ENCODE results near the gene SLC35A2.

SLC35A2 gene

GRCh38 chrX:48910926-48911411 lies 477 bp downstream of the SLC35A2 start:
- peaks cover 45% of the 10 kb centered on the region for H3K36me3 ChIP-seq (ENCODE audit: insufficient read depth, low read length)
- peak overlapping the region; percentile 79; the same call in 1 of the 2 replicates for H3K27ac ChIP-seq (ENCODE audit: low read depth, low read length)
- no peaks in the 10 kb centered on the region for H3K27me3 ChIP-seq (ENCODE audit: insufficient read depth, low read length)
- no peaks in the 10 kb centered on the region for H3K9me3 ChIP-seq (ENCODE audit: insufficient read depth, low read depth, low read length)
- no peaks in the 10 kb centered on the region for H3K4me1 ChIP-seq (ENCODE audit: insufficient read depth, low read length)
- peak overlapping the region; percentile 79 for H3K9ac ChIP-seq (ENCODE audit: low read depth, low read length)
- WGBS: 4% methylated on average over 12 of the region's 12 CpGs
- H3K4me3 ChIP-seq (ENCODE audit: low read length): peak overlapping the region; percentile 83

- Histone ChIP-seq H3K27ac (ENCODE audit: low read depth, low read length) (no peak overlapping the region), H3K9ac (ENCODE audit: low read depth, low read length) (no peak overlapping the region), H3K4me1 (ENCODE audit: insufficient read depth, low read length) (no peaks in the 10 kb centered on the region), H3K36me3 (ENCODE audit: insufficient read depth, low read length) (peaks cover 39% of the 10 kb centered on the region), H3K9me3 (ENCODE audit: insufficient read depth, low read depth, low read length) (no peaks in the 10 kb centered on the region), H3K27me3 (ENCODE audit: insufficient read depth, low read length) (no peaks in the 10 kb centered on the region), H3K4me3 (ENCODE audit: low read length) (no peak overlapping the region)
- WGBS: 94% methylated on average over 17 of the region's 17 CpGs
Observed at GRCh38 chrX:48909703-48910294, 1.6 kb downstream of the SLC35A2 start.

GRCh38 chrX:48908600-48908999 lies 2.8 kb downstream of the SLC35A2 start:
- WGBS: no CpG with 5 or more reads among the region's 1 CpG
- Histone ChIP-seq H3K36me3 (ENCODE audit: insufficient read depth, low read length) (peaks cover 34% of the 10 kb centered on the region), H3K9me3 (ENCODE audit: insufficient read depth, low read depth, low read length) (no peaks in the 10 kb centered on the region)

GRCh38 chrX:48905090-48905790 lies 6.2 kb downstream of the SLC35A2 start:
- H3K4me3 ChIP-seq (ENCODE audit: low read length): no peak overlapping the region
- no peak overlapping the region for H3K27ac ChIP-seq (ENCODE audit: low read depth, low read length)
- H3K4me1 ChIP-seq (ENCODE audit: insufficient read depth, low read length): no peaks in the 10 kb centered on the region
- no peaks in the 10 kb centered on the region for H3K9me3 ChIP-seq (ENCODE audit: insufficient read depth, low read depth, low read length)
- WGBS: 94% methylated on average over 20 of the region's 20 CpGs
- H3K9ac ChIP-seq (ENCODE audit: low read depth, low read length): no peak overlapping the region
- no peaks in the 10 kb centered on the region for H3K27me3 ChIP-seq (ENCODE audit: insufficient read depth, low read length)
- peaks cover 47% of the 10 kb centered on the region for H3K36me3 ChIP-seq (ENCODE audit: insufficient read depth, low read length)

More at GRCh38 chrX:48908600-48908999, 2.8 kb downstream of the SLC35A2 start:
- no peaks in the 10 kb centered on the region for H3K4me1 ChIP-seq (ENCODE audit: insufficient read depth, low read length)
- no peak overlapping the region for H3K9ac ChIP-seq (ENCODE audit: low read depth, low read length)
- no peak overlapping the region for H3K4me3 ChIP-seq (ENCODE audit: low read length)
- no peak overlapping the region for H3K27ac ChIP-seq (ENCODE audit: low read depth, low read length)
- no peaks in the 10 kb centered on the region for H3K27me3 ChIP-seq (ENCODE audit: insufficient read depth, low read length)

- peaks cover 48% of the 10 kb centered on the region for H3K36me3 ChIP-seq (ENCODE audit: insufficient read depth, low read length)
Observed at GRCh38 chrX:48904626-48905025, 6.8 kb downstream of the SLC35A2 start.

GRCh38 chrX:48904180-48904579 lies 7.3 kb downstream of the SLC35A2 start:
- Histone ChIP-seq H3K4me1 (ENCODE audit: insufficient read depth, low read length) (no peaks in the 10 kb centered on the region), H3K27me3 (ENCODE audit: insufficient read depth, low read length) (no peaks in the 10 kb centered on the region), H3K4me3 (ENCODE audit: low read length) (no peak overlapping the region), H3K9ac (ENCODE audit: low read depth, low read length) (no peak overlapping the region), H3K9me3 (ENCODE audit: insufficient read depth, low read depth, low read length) (no peaks in the 10 kb centered on the region), H3K36me3 (ENCODE audit: insufficient read depth, low read length) (peaks cover 46% of the 10 kb centered on the region), H3K27ac (ENCODE audit: low read depth, low read length) (no peak overlapping the region)
- WGBS: 79% methylated on average over 5 of the region's 8 CpGs

More at GRCh38 chrX:48904626-48905025, 6.8 kb downstream of the SLC35A2 start:
- no peak overlapping the region for H3K27ac ChIP-seq (ENCODE audit: low read depth, low read length)
- no peaks in the 10 kb centered on the region for H3K27me3 ChIP-seq (ENCODE audit: insufficient read depth, low read length)
- 91% methylated on average over 14 of the region's 14 CpGs for WGBS
- H3K9me3 ChIP-seq (ENCODE audit: insufficient read depth, low read depth, low read length): no peaks in the 10 kb centered on the region
- no peak overlapping the region for H3K9ac ChIP-seq (ENCODE audit: low read depth, low read length)
- no peaks in the 10 kb centered on the region for H3K4me1 ChIP-seq (ENCODE audit: insufficient read depth, low read length)
- H3K4me3 ChIP-seq (ENCODE audit: low read length): no peak overlapping the region

GRCh38 chrX:48903290-48903689 lies 8.2 kb downstream of the SLC35A2 start:
- Histone ChIP-seq H3K9me3 (ENCODE audit: insufficient read depth, low read depth, low read length) (no peaks in the 10 kb centered on the region), H3K4me3 (ENCODE audit: low read length) (no peak overlapping the region), H3K27ac (ENCODE audit: low read depth, low read length) (no peak overlapping the region), H3K36me3 (ENCODE audit: insufficient read depth, low read length) (peaks cover 42% of the 10 kb centered on the region), H3K9ac (ENCODE audit: low read depth, low read length) (no peak overlapping the region), H3K4me1 (ENCODE audit: insufficient read depth, low read length) (no peaks in the 10 kb centered on the region), H3K27me3 (ENCODE audit: insufficient read depth, low read length) (no peaks in the 10 kb centered on the region)
- WGBS: 92% methylated on average over 3 of the region's 6 CpGs

- Histone ChIP-seq H3K27me3 (ENCODE audit: insufficient read depth, low read length) (no peaks in the 10 kb centered on the region), H3K27ac (ENCODE audit: low read depth, low read length) (no peak overlapping the region), H3K36me3 (ENCODE audit: insufficient read depth, low read length) (peaks cover 41% of the 10 kb centered on the region), H3K9ac (ENCODE audit: low read depth, low read length) (no peak overlapping the region), H3K4me1 (ENCODE audit: insufficient read depth, low read length) (no peaks in the 10 kb centered on the region), H3K9me3 (ENCODE audit: insufficient read depth, low read depth, low read length) (no peaks in the 10 kb centered on the region), H3K4me3 (ENCODE audit: low read length) (no peak overlapping the region)
- WGBS: 97% methylated on average over 14 of the region's 14 CpGs
Observed at GRCh38 chrX:48902776-48903175, 8.7 kb downstream of the SLC35A2 start.

GRCh38 chrX:48902135-48902534 lies 9.3 kb downstream of the SLC35A2 start:
- Histone ChIP-seq H3K36me3 (ENCODE audit: insufficient read depth, low read length) (peaks cover 41% of the 10 kb centered on the region), H3K4me3 (ENCODE audit: low read length) (no peak overlapping the region), H3K27ac (ENCODE audit: low read depth, low read length) (no peak overlapping the region), H3K9me3 (ENCODE audit: insufficient read depth, low read depth, low read length) (no peaks in the 10 kb centered on the region), H3K4me1 (ENCODE audit: insufficient read depth, low read length) (no peaks in the 10 kb centered on the region), H3K27me3 (ENCODE audit: insufficient read depth, low read length) (no peaks in the 10 kb centered on the region), H3K9ac (ENCODE audit: low read depth, low read length) (no peak overlapping the region)
- 96% methylated on average over 20 of the region's 20 CpGs for WGBS

- Histone ChIP-seq H3K36me3 (ENCODE audit: insufficient read depth, low read length) (peaks cover 40% of the 10 kb centered on the region), H3K4me3 (ENCODE audit: low read length) (no peak overlapping the region), H3K27ac (ENCODE audit: low read depth, low read length) (no peak overlapping the region), H3K27me3 (ENCODE audit: insufficient read depth, low read length) (no peaks in the 10 kb centered on the region), H3K9me3 (ENCODE audit: insufficient read depth, low read depth, low read length) (no peaks in the 10 kb centered on the region), H3K4me1 (ENCODE audit: insufficient read depth, low read length) (no peaks in the 10 kb centered on the region), H3K9ac (ENCODE audit: low read depth, low read length) (no peak overlapping the region)
- WGBS: 92% methylated on average over 5 of the region's 7 CpGs
Observed at GRCh38 chrX:48901069-48901468, 10.4 kb downstream of the SLC35A2 start.

- H3K36me3 ChIP-seq (ENCODE audit: insufficient read depth, low read length): peaks cover 37% of the 10 kb centered on the region
- H3K4me1 ChIP-seq (ENCODE audit: insufficient read depth, low read length): no peaks in the 10 kb centered on the region
- WGBS: 91% methylated on average over 7 of the region's 8 CpGs
- no peak overlapping the region for H3K27ac ChIP-seq (ENCODE audit: low read depth, low read length)
- no peak overlapping the region for H3K4me3 ChIP-seq (ENCODE audit: low read length)
- no peaks in the 10 kb centered on the region for H3K27me3 ChIP-seq (ENCODE audit: insufficient read depth, low read length)
- no peak overlapping the region for H3K9ac ChIP-seq (ENCODE audit: low read depth, low read length)
- no peaks in the 10 kb centered on the region for H3K9me3 ChIP-seq (ENCODE audit: insufficient read depth, low read depth, low read length)
Observed at GRCh38 chrX:48899078-48899410, 12.4 kb downstream of the SLC35A2 start.

Measured in HUES64 (cell line).